ENCODE results near the gene ARHGAP5. TPM values are rescaled to one million over a fixed set of nuclear protein-coding genes. Genes with fewer than 3 reads are reported as not detected.

ARHGAP5 gene
- total RNA-seq, 1 donor from 2014 or later: 73.8 TPM

DNA sequence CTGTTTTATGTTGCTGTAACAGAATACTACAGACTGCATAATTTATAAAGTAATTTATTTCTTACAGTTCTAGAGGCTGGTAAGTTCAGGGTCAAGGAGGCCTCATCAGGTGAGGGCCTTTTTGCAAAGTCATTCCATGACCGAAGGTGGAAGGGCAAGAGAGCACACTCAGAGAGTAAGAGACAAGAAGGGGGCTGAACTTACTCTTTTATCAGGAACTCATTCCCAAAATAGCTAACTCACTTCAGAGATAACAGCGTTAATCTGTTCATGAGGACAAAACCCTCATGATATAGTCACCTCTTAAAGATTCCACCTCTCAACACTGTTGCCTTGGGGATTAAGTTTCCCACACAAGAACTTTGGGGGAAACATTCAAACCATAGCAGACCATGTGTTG lies 73.3 kb downstream of the ARHGAP5 start:
- TF ChIP-seq, protein P1, sequence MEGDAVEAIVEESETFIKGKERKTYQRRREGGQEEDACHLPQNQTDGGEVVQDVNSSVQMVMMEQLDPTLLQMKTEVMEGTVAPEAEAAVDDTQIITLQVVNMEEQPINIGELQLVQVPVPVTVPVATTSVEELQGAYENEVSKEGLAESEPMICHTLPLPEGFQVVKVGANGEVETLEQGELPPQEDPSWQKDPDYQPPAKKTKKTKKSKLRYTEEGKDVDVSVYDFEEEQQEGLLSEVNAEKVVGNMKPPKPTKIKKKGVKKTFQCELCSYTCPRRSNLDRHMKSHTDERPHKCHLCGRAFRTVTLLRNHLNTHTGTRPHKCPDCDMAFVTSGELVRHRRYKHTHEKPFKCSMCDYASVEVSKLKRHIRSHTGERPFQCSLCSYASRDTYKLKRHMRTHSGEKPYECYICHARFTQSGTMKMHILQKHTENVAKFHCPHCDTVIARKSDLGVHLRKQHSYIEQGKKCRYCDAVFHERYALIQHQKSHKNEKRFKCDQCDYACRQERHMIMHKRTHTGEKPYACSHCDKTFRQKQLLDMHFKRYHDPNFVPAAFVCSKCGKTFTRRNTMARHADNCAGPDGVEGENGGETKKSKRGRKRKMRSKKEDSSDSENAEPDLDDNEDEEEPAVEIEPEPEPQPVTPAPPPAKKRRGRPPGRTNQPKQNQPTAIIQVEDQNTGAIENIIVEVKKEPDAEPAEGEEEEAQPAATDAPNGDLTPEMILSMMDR (IDR thresholded peaks at IDR 0.05; ENCODE audit: partially characterized antibody, unreplicated experiment): no peak
- DNase-seq: no peak
- Mint-ChIP-seq H3K27ac (ENCODE audit: unreplicated experiment) (no peak overlapping the region), H3K9me3 (ENCODE audit: unreplicated experiment) (no peaks in the 10 kb centered on the region), H3K27me3 (ENCODE audit: unreplicated experiment) (peaks cover 2% of the 10 kb centered on the region), H3K4me3 (ENCODE audit: unreplicated experiment) (no peak overlapping the region), H3K36me3 (ENCODE audit: unreplicated experiment) (no peaks in the 10 kb centered on the region), H3K4me1 (ENCODE audit: low read depth, unreplicated experiment) (no peaks in the 10 kb centered on the region)

DNA sequence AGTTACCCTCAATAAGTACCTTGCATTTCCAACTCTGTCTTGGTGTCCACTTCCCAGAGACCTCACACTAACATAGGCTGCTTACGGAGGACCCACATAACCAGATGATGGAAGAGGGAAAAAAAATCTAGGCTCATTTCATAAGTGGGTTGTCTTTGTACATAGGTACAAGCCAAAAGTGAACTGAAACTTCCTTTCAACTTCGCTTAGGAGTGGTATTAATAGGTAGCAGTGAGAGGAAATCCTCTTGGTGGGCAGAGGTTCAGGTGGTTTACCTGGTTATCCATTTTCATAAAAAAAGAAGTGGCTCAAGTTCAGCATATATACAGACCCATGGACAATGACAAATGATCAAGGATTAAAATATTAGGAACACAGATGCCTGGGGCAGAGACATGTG lies 88.9 kb downstream of the ARHGAP5 start:
- Mint-ChIP-seq H3K27me3 (ENCODE audit: unreplicated experiment) (peaks cover 2% of the 10 kb centered on the region), H3K36me3 (ENCODE audit: unreplicated experiment) (no peaks in the 10 kb centered on the region), H3K4me3 (ENCODE audit: unreplicated experiment) (no peak overlapping the region), H3K9me3 (ENCODE audit: unreplicated experiment) (peaks cover 1% of the 10 kb centered on the region), H3K4me1 (ENCODE audit: low read depth, unreplicated experiment) (no peaks in the 10 kb centered on the region), H3K27ac (ENCODE audit: unreplicated experiment) (no peak overlapping the region)
- DNase-seq: no peak
- TF ChIP-seq, protein P1 (IDR thresholded peaks at IDR 0.05; ENCODE audit: partially characterized antibody, unreplicated experiment): no peak

DNA sequence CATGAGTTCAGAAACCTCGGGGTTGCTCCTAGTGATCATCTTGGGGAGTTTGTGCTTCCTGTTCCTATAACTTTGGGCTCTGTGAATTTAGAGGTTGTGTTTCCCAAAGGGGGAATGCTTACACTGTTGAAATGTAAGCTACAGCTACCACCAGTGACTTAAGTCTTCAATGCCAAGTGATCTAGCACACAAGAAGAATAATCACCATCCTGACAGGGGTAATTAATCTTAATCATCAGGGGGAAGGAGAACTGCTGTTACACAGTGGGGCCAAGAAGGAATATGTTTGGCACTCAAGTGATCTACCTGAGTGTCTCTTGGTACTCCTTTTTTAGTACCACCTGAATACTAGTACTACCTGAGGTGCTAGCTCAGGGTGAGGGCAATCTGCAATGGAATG lies 89.8 kb downstream of the ARHGAP5 start:
- peaks cover 1% of the 10 kb centered on the region for H3K9me3 Mint-ChIP-seq (ENCODE audit: unreplicated experiment)
- H3K27ac Mint-ChIP-seq (ENCODE audit: unreplicated experiment): no peak overlapping the region
- DNase-seq: no peak
- H3K4me1 Mint-ChIP-seq (ENCODE audit: low read depth, unreplicated experiment): no peaks in the 10 kb centered on the region
- no peaks in the 10 kb centered on the region for H3K36me3 Mint-ChIP-seq (ENCODE audit: unreplicated experiment)
- H3K4me3 Mint-ChIP-seq (ENCODE audit: unreplicated experiment): no peak overlapping the region
- TF ChIP-seq, protein P1 (IDR thresholded peaks at IDR 0.05; ENCODE audit: partially characterized antibody, unreplicated experiment): no peak
- H3K27me3 Mint-ChIP-seq (ENCODE audit: unreplicated experiment): peaks cover 2% of the 10 kb centered on the region

DNA sequence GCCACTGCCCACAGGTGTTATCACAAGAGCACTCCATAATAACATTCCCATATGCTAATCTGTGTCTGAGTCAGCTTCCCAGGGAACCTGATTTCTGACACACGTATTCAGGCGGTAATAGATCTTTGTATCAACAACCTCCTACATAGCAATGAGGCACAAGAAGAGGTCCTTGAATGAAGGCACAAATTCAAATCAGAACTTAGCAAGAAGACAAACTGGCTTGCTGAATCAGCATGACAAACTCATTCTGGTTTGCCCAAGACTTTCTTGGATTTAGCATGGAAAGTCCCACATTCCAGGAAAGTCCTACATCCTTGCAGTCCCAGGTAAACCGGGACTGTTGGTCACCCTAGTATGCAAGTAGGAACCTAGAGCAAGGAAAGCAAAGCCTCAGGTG lies 90.8 kb downstream of the ARHGAP5 start:
- Mint-ChIP-seq H3K36me3 (ENCODE audit: unreplicated experiment) (no peaks in the 10 kb centered on the region), H3K27ac (ENCODE audit: unreplicated experiment) (no peak overlapping the region), H3K4me1 (ENCODE audit: low read depth, unreplicated experiment) (no peaks in the 10 kb centered on the region), H3K27me3 (ENCODE audit: unreplicated experiment) (peaks cover 2% of the 10 kb centered on the region), H3K4me3 (ENCODE audit: unreplicated experiment) (no peak overlapping the region), H3K9me3 (ENCODE audit: unreplicated experiment) (peaks cover 1% of the 10 kb centered on the region)
- TF ChIP-seq, protein P1 (IDR thresholded peaks at IDR 0.05; ENCODE audit: partially characterized antibody, unreplicated experiment): no peak
- DNase-seq: no peak

DNA sequence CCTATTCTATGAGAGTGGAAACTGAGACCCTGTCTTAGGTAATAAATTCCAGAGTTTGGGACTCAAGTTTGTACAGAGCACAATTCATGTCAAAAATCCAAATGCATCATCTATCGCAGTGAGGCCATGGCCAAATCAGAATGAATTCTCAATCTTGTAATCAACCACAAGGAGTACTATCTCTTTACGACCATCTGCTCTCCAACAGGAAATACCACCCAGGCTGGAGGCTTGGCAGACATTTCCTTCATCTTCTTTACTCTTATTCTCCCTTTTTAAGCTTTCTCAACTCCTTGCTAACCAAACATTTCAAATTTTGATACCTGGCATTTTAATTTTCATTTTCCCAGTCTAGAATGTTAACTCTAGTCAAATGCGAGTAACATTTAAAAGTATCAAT lies 92.1 kb downstream of the ARHGAP5 start:
- Mint-ChIP-seq H3K36me3 (ENCODE audit: unreplicated experiment) (no peaks in the 10 kb centered on the region), H3K4me3 (ENCODE audit: unreplicated experiment) (no peak overlapping the region), H3K9me3 (ENCODE audit: unreplicated experiment) (peaks cover 1% of the 10 kb centered on the region), H3K4me1 (ENCODE audit: low read depth, unreplicated experiment) (no peaks in the 10 kb centered on the region), H3K27ac (ENCODE audit: unreplicated experiment) (no peak overlapping the region), H3K27me3 (ENCODE audit: unreplicated experiment) (peaks cover 2% of the 10 kb centered on the region)
- TF ChIP-seq, protein P1 (IDR thresholded peaks at IDR 0.05; ENCODE audit: partially characterized antibody, unreplicated experiment): no peak
- DNase-seq: no peak

All from glutamatergic neuron (in vitro differentiated cells).